ENCODE measurements around the gene PLCB4. TPM values are rescaled to one million over a fixed set of nuclear protein-coding genes. Genes with fewer than 3 reads are reported as not detected.

PLCB4 gene
- total RNA-seq, 1 experiment from 2014 or later, result 12.9 TPM

DNA sequence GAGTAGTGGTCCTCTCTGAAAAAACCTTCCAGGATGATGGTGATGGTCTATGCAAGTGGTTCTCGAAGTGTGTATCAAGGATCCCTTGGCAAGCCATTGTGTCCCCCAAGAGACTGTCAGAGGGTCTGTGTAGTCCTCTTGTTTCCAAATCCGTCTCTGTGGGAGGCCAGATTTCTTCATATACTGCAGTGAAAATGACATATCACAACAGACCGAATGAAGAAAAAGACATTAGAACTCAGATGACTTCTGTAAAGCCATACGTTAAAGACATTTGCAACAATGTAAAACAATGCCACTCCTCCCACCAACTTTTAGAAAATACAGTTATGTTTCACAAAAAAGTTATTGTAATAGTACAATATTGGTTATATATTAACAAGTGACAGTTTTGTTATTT, 418.3 kb downstream of the PLCB4 start:
- Mint-ChIP-seq H3K27ac (ENCODE audit: unreplicated experiment) (no peak overlapping the region), H3K4me1 (ENCODE audit: low read depth, unreplicated experiment) (no peaks in the 10 kb centered on the region), H3K36me3 (ENCODE audit: insufficient read depth, unreplicated experiment) (no peaks in the 10 kb centered on the region), H3K9me3 (ENCODE audit: low read depth, unreplicated experiment) (peaks cover 4% of the 10 kb centered on the region), H3K27me3 (ENCODE audit: unreplicated experiment) (no peaks in the 10 kb centered on the region), H3K4me3 (ENCODE audit: low read depth, unreplicated experiment) (no peak overlapping the region)
- intact Hi-C loops (cut with micrococcal nuclease; ENCODE audit: unreplicated experiment), result no loop called here
- BruUV-seq (replicated peaks), result no TSS peak
- no peak for DNase-seq
- TF ChIP-seq CTCF (IDR thresholded peaks at IDR 0.05; ENCODE audit: unreplicated experiment), result no peak
- CTCF ChIA-PET, result interaction anchor here (0.6 kb wide), 1 partner anchor 505 kb away, joined by 4 read pairs; no protein-coding TSS in a partner anchor

DNA sequence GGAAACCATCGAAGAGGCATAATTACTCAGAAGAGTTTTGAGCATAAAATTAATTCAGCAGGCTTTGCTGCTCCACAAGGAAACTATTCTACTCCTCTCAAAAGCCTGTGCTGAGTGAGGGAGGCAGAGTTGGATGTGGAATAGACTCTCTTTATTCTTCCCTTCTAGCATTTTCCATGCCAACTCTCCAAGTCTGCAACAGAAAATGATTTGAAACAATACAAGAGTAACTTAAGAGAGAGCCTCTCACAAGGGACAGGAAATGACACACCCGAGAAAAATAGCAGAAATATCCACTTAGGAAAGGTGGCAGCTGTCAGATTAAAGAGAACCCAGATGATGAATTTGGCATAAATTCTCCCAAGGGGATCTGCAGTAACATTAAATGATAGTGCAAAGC, 419.2 kb downstream of the PLCB4 start:
- TF ChIP-seq CTCF (IDR thresholded peaks at IDR 0.05; ENCODE audit: unreplicated experiment), result no peak
- no peaks in the 10 kb centered on the region for H3K36me3 Mint-ChIP-seq (ENCODE audit: insufficient read depth, unreplicated experiment)
- no peak overlapping the region for H3K27ac Mint-ChIP-seq (ENCODE audit: unreplicated experiment)
- no peak overlapping the region for H3K4me3 Mint-ChIP-seq (ENCODE audit: low read depth, unreplicated experiment)
- intact Hi-C loops (cut with micrococcal nuclease; ENCODE audit: unreplicated experiment), result no loop called here
- DNase-seq, result no peak
- no peaks in the 10 kb centered on the region for H3K27me3 Mint-ChIP-seq (ENCODE audit: unreplicated experiment)
- no peaks in the 10 kb centered on the region for H3K4me1 Mint-ChIP-seq (ENCODE audit: low read depth, unreplicated experiment)
- BruUV-seq (replicated peaks), result no TSS peak
- CTCF ChIA-PET, result no interaction called here
- peaks cover 6% of the 10 kb centered on the region for H3K9me3 Mint-ChIP-seq (ENCODE audit: low read depth, unreplicated experiment)

- Mint-ChIP-seq H3K4me3 (ENCODE audit: low read depth, unreplicated experiment) (no peak overlapping the region), H3K27ac (ENCODE audit: unreplicated experiment) (no peak overlapping the region), H3K36me3 (ENCODE audit: insufficient read depth, unreplicated experiment) (no peaks in the 10 kb centered on the region), H3K4me1 (ENCODE audit: low read depth, unreplicated experiment) (no peaks in the 10 kb centered on the region), H3K9me3 (ENCODE audit: low read depth, unreplicated experiment) (peaks cover 6% of the 10 kb centered on the region), H3K27me3 (ENCODE audit: unreplicated experiment) (no peaks in the 10 kb centered on the region)
- intact Hi-C loops (cut with micrococcal nuclease; ENCODE audit: unreplicated experiment), result no loop called here
- BruUV-seq (replicated peaks), result no TSS peak
- TF ChIP-seq CTCF (IDR thresholded peaks at IDR 0.05; ENCODE audit: unreplicated experiment), result no peak
- CTCF ChIA-PET, result no interaction called here
- DNase-seq, result no peak
Observed at GRCh38 chr20:9490161-9490560, 421.3 kb downstream of the PLCB4 start.

GRCh38 chr20:9490631-9491030, 421.7 kb downstream of the PLCB4 start:
- Mint-ChIP-seq H3K27ac (ENCODE audit: unreplicated experiment) (no peak overlapping the region), H3K4me1 (ENCODE audit: low read depth, unreplicated experiment) (no peaks in the 10 kb centered on the region), H3K36me3 (ENCODE audit: insufficient read depth, unreplicated experiment) (no peaks in the 10 kb centered on the region), H3K4me3 (ENCODE audit: low read depth, unreplicated experiment) (no peak overlapping the region), H3K27me3 (ENCODE audit: unreplicated experiment) (no peaks in the 10 kb centered on the region), H3K9me3 (ENCODE audit: low read depth, unreplicated experiment) (peaks cover 6% of the 10 kb centered on the region)
- no TSS peak for BruUV-seq (replicated peaks)
- CTCF ChIA-PET, result no interaction called here
- intact Hi-C loops (cut with micrococcal nuclease; ENCODE audit: unreplicated experiment), result no loop called here
- no peak for DNase-seq
- no peak for TF ChIP-seq CTCF (IDR thresholded peaks at IDR 0.05; ENCODE audit: unreplicated experiment)
